DMS153 (cell line): Measurements from ENCODE around the gene LY6G5B.
"Not testable (repeated sequence)": the region's sequence is repeated elsewhere in the genome, so short reads cannot be mapped to it uniquely, and the experiment has no call there.

Experiments used
- DNase-seq: peaks from one replicate; lab custom pipeline; 2025; lab: John Stamatoyannopoulos, UW

The LY6G5B gene

GRCh38 chr6:31691078-31691463 is 21.3 kb downstream of the LY6G5B start:
- DNase-seq, result no peak

GRCh38 chr6:31691564-31692108 is 21.9 kb downstream of the LY6G5B start:
- no peak for DNase-seq

- DNase-seq, result no peak
These were observed 22.6 kb downstream of the LY6G5B start for GRCh38 chr6:31692353-31692752.

DNA sequence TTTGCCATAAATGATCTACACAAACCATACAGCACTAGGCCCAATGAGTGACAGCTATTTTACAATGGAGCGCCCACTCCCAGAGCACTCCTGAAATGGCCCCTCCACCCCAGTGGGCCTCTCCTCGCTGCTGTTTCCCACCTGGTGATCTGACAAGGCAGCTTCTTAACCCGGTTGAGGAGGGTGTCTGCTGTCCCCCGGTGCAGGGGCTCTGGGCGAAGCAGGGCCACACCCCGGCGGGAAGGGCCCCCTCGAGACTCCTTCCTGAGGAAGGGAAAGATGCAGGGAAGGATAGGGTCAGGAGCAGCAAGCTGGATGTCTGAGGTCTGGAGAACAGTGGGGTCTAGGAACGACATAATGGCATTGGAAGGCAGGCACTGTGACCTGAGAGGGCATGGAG is 23.1 kb downstream of the LY6G5B start:
- no peak for DNase-seq

GRCh38 chr6:31693535-31693934 is 23.8 kb downstream of the LY6G5B start:
- no peak for DNase-seq

DNA sequence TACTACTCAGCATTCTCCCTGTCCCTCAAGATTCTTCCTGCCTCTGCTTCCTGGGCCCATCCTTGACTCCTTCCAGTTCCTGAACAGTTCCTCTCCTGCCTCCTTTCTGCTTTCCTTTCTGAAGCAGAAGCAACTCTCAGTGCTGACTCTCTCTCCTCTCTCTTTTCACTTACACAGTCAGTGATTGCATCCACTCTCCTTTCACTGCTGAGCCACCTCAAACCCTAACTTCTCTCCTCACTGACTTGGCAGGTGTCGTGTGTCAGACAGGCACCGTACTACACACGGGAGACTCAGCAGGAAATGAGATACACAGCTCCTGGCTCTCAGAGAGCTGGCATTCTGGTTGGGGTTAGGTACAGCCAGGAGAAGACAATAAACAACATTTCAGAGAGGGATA is 27.8 kb downstream of the LY6G5B start:
- DNase-seq, result no peak

DNA sequence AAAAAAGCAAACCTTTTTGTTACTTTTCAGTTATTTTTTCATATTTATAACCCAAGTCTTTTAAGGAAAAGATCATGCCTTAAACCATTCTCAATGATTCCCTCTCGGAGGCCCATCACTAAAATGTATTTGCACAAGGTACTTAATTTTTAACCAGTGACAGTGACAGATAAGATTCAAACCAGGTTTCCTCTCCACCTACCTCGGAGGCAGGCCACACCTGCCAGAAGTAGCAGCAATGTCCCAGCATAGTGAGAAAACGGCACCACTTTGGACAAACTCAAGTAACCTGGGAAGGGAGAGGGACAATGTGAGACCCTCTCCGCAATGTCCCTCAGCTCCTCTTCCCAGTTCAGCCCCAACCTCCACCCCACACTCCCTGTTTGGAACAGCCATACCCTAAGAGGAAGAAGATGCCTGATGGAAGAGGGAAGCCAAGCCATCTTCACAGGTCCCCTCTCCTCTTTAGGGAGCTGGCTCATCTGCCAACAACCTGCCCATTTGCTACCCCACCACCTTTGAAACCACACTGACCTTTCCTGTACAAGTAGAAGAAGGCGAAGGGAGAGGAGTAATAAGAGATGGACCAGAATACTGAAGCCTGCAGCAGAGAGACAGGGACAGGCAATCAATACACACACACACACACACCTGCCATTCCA is 31.1 kb downstream of the LY6G5B start:
- DNase-seq, result no peak

DNA sequence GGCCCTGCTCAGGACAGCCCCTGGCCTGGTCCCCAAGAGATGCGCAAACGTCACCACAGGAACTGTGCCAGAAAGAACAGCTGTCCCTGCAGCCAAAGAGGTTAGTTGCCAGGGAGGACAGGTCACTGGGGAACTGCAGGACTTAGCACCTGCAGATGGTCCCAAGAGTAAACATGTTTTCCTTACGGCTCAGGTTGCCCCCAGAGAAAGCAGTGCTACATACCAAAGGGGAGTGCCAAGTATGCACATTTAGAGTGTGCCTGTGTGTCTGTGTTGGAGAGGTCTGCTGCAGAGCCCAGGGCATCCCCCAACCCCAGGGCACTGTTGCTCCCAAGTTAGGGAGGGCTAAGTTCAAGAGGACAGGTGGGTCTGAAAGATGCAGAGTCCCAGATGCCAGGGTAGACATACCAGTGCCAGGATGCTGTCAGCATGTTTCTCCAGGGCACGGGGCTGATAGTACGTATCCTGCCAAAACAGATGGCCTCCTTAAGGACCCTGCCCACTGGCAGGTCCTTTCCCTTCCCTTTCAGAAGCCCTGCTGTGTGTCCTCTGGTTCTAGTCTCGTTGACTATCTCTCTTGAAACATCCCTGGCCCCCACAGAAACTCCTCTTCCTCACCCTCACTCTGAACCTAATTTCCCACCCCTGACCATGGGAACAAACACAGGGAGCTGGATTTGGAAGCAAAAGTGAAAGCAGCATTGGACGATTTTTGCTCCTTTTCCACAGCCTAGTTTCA is 32.1 kb downstream of the LY6G5B start:
- DNase-seq, result peak; percentile 5

DNA sequence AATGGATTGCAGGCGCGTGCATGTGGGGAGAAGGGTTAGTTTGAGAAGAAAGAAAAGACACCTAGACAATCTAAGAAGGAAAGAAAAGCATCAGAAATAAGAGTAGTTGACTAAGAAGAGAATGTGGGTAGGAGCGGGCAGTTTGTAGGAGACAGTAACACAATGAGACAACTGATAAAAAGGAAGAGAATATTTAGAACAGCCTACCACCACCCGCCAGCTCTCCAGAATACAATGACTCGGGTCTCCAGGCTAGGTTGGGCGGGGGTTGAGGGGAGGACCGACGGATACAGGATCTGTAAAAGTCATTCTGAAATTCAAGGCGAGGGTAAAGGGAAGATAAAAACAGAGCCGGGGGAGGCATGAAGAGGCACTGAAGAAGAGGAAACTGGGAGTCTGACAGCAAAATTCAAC is 32.6 kb downstream of the LY6G5B start:
- no peak for DNase-seq

GRCh38 chr6:31702819-31703716 is 33.3 kb downstream of the LY6G5B start, which contains the start of gene ABHD16A:
Gene ABHD16A (minus strand): TSS chr6:31703324. CDS start chr6:31703281, 43 bp downstream.
- peak; percentile 92 for DNase-seq

DNA sequence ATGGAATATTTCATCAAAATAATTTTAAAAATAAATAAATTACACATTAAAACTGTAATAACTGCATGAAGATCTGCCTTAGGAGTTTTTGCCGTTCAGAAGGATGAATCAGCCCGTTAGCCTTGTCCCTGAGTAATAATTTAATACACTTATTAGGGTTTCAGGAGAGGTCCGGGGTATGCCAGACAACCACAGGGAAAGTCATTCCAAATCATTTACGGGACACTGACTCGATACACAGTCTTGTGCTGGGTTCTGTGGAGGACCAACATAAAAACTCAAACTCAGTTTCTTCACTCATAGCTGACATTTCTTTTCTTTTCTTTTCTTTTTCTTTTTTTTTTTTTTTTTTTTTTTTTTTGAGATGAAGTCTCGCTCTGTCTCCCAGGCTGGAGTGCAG is 36.2 kb downstream of the LY6G5B start:
- no peak for DNase-seq

DNA sequence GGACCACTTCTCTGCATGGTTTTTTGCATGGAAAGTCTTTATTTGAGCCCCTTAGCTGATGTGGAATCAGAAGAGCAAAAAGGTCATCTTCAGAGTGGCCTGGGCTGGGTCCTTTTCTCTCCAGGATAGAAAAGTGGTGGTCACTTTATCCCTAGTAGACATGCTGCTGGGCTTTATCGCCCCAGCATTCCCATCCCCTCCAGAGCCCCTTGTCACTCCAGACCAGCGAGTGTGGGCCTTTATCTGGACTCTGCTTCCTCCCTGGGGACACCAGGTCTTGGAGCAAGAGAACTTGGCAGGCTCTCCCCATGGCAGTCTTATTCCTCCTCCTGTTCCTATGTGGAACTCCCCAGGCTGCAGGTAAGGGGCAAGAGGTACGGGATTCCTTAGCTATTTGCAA is 36.8 kb downstream of the LY6G5B start, which contains the start of gene LY6G6F:
Gene LY6G6F, plus strand, starts transcription at position 268 of the 400 bp plus-strand sequence. Its CDS starts 41 bp downstream, at position 309.
- DNase-seq, result no peak

DNA sequence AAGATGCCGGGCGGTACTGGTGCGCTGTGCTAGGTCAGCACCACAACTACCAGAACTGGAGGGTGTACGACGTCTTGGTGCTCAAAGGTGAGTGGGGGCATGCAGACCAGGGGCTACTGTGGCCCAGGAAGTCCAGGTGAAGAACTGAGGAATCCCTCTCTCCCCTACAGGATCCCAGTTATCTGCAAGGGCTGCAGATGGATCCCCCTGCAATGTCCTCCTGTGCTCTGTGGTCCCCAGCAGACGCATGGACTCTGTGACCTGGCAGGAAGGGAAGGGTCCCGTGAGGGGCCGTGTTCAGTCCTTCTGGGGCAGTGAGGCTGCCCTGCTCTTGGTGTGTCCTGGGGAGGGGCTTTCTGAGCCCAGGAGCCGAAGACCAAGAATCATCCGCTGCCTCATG is 37.9 kb downstream of the LY6G5B start:
- DNase-seq, result no peak

- DNase-seq, result no peak
These were observed 38.4 kb downstream of the LY6G5B start for GRCh38 chr6:31708224-31708623.

- DNase-seq, result not testable (repeated sequence)
These were observed 39.4 kb downstream of the LY6G5B start for GRCh38 chr6:31709157-31709556.

DNA sequence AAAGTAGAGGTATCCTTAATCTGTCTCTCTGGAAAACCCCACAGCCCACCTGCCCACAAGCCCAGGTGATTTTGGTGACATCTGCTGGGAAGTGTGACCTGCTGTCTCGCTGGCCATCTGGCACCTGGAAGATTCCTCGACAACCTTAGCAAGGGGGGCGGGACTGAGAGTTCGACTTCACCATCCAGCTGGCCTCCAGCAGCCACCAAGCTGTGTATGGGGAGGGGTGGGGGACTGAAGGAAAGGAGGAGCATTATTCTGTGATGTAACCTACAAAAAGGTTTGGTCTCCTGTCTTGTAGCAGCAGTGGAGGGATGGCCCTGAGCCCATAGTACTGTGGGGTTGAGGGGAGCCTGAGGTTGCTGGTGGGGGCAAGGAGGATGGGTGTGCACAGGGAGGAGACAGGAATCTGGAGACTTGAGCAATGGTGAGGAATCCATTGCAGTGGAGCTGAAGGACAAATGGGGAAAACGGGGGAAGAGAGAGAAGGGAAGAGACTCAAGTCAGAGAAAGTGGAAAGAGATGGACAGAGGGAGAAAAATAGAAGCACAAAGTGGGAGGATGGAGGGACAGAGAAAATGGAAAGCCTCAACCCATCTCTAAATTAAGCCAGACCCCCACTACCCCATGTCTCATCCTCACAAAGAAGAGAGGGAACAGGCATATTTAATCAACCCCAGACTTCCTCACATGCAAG is 40.9 kb downstream of the LY6G5B start:
- DNase-seq, result no peak

- no peak for DNase-seq
These were observed 41.5 kb downstream of the LY6G5B start for GRCh38 chr6:31711233-31711632.

- DNase-seq, result peak; percentile 13
These were observed 42.5 kb downstream of the LY6G5B start for GRCh38 chr6:31712296-31712695.

DNA sequence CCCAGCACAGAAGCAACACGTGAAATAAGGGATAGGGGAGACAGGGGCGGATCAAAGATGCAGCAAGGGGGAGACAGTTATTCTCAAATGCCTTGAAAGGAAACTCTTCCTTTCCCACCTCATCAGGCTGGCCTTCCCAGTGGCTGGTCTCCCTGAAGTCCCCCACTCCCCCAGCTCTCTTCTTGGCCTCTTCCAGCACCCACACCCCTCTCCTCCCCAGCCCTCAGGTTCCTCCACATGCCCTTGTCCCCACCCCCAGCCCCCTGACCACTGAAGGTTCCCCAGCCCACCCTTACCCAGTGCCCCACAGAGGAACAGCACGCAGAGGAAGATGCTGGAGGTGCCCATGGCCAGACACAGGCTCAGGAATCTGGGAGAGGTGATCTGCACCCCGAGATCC is 43.7 kb downstream of the LY6G5B start:
- DNase-seq, result no peak

- no peak for DNase-seq
These were observed 44.4 kb downstream of the LY6G5B start for GRCh38 chr6:31713991-31714684.
